ENCODE data around the gene FAH.
A peak's percentile ranks its signal among the peaks of the same experiment; 100 is the strongest.
"Not testable (repeated sequence)": the region's sequence is repeated elsewhere in the genome, so short reads cannot be mapped to it uniquely, and the experiment has no call there.

FAH gene

GRCh38 chr15:80152896-80153876 lies at the start of gene FAH:
TSS of gene FAH (plus strand) at chr15:80152999. CDS start at chr15:80153055, 56 bp downstream.
- peak; percentile 31 for DNase-seq (ENCODE audit: low spot score)

DNA sequence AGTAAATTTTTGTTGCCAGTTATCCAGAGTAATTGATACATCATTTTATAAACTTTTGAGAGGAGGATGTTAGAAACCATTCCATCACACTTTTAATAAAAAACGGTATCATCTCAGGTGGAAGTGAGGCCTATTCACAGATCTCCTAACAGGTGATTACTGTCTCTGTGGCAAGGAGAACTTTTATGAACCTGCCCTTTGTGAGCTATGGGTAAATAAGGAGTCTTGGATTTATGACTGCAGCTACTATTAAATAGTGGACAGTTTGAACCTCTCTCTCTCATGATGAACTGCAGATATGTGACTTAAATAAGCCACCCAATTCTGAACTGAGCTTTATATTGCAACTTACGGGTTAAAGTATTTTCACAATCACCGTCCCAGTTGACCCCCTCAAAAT lies 47.6 kb upstream of the FAH start:
- DNase-seq (ENCODE audit: low spot score): no peak

GRCh38 chr15:80105595-80105994 lies 47.2 kb upstream of the FAH start:
- no peak for DNase-seq (ENCODE audit: low spot score)

- no peak for DNase-seq (ENCODE audit: low spot score)
These were observed 46.7 kb upstream of the FAH start for GRCh38 chr15:80106051-80106450.

DNA sequence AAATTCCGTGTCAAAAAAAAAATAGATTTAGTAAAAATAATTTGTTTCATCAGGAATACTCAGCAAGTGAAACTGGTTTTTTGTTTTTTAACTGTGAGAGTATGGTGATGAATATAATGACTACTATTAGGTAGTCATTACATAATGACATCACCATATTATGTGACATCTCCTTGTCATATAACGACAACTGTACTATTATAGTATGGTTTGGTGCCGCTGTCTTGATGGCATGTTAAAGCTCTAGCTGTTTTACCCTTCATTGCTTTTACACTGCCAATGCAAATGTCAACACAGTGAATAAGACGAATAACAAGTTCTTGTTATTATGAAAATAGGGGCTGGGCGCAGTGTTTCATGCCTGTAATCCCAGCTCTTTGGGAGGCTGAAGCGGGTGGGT lies 45.6 kb upstream of the FAH start:
- DNase-seq (ENCODE audit: low spot score): no peak

GRCh38 chr15:80107774-80108173 lies 45.0 kb upstream of the FAH start:
- no peak for DNase-seq (ENCODE audit: low spot score)

DNA sequence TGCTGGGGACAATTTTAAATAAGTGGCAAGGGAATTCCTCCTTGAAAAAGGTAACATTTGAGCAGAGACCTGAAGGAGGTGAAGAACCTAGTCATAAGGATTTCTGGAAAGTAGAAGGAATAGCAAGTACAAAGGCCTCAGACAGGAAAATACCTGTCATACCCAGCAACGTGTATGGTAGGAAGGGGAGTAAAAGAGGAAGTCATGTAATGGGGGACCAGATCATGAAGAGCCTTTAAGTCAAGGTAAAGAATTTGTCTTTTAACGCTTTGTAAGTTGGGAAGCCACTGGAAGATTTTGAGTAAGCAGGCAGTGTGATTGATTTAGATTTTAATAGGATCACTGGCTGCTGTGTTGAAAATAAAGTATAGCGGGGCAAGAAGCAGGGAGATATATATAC lies 43.4 kb upstream of the FAH start:
- no peak for DNase-seq (ENCODE audit: low spot score)

DNA sequence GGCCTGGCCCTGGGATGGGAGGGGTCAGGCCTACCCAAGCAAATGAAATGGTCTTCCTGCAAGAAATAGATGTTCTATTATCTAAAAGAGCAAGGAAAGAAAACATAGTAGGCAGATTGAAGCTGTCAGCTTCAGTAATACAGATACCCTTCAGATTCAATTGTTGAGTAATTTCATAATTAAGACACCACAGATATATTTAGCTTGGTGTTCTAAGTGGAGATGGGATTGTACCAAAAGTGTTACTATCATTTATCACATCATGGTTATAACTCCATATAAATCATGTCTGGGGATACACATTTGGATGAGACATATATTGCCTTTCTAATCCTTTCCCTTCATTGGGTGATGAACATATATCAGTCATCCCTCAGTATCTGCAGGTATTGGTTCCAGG lies 41.9 kb upstream of the FAH start:
- DNase-seq (ENCODE audit: low spot score): no peak

- DNase-seq (ENCODE audit: low spot score): no peak
These were observed 38.7 kb upstream of the FAH start for GRCh38 chr15:80114114-80114513.

DNA sequence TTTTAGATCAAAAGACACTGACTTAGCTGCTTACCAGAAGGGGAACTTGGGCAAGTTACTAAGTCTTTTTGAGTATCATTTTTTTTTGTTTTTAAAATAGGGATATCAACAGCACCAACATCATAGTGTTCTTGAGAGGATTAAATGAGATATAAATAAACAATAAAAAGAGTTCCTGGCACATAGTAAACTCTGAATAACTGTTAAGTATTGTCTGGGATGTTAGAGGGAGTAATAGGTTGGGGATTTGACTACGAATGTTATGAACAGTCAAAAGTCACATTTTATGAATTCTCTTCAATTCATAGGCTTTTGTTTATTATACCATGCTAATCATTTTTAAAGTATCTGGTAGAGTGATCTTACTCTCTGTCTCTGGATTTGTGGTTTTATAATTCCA lies 37.8 kb upstream of the FAH start:
- no peak for DNase-seq (ENCODE audit: low spot score)

GRCh38 chr15:80118956-80119355 lies 33.8 kb upstream of the FAH start:
- DNase-seq (ENCODE audit: low spot score): no peak

GRCh38 chr15:80120636-80121035 lies 32.2 kb upstream of the FAH start:
- no peak for DNase-seq (ENCODE audit: low spot score)

GRCh38 chr15:80121546-80121945 lies 31.3 kb upstream of the FAH start:
- no peak for DNase-seq (ENCODE audit: low spot score)

- no peak for DNase-seq (ENCODE audit: low spot score)
These were observed 29.8 kb upstream of the FAH start for GRCh38 chr15:80123034-80123433.

- DNase-seq (ENCODE audit: low spot score): not testable (repeated sequence)
These were observed 25.5 kb upstream of the FAH start for GRCh38 chr15:80127253-80127652.

- DNase-seq (ENCODE audit: low spot score): no peak
These were observed 24.9 kb upstream of the FAH start for GRCh38 chr15:80127911-80128310.

GRCh38 chr15:80132382-80132781 lies 20.4 kb upstream of the FAH start:
- DNase-seq (ENCODE audit: low spot score): no peak

- DNase-seq (ENCODE audit: low spot score): no peak
These were observed 15.9 kb upstream of the FAH start for GRCh38 chr15:80136854-80137253.

GRCh38 chr15:80138961-80139360 lies 13.8 kb upstream of the FAH start:
- no peak for DNase-seq (ENCODE audit: low spot score)

DNA sequence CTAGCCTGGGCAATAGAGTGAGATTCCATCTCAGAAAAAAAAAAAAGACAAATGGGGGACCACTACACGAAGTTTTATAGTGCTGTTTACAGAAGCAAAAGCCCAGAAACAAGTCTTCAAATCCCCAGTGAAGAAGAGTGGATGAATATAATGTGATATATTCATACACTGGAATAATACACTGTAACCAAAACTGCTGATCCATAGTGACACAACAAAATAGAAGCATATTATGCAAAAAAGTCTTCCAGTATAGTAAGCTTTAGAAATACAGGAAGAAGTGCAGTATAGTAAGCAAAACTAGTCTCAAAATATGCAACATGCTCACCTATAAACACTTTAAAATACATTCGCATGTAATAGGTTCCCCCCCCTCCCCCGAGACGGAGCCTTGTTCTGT lies 11.9 kb upstream of the FAH start:
- DNase-seq (ENCODE audit: low spot score): no peak

GRCh38 chr15:80141916-80142598 lies 10.7 kb upstream of the FAH start:
- DNase-seq (ENCODE audit: low spot score): no peak

DNA sequence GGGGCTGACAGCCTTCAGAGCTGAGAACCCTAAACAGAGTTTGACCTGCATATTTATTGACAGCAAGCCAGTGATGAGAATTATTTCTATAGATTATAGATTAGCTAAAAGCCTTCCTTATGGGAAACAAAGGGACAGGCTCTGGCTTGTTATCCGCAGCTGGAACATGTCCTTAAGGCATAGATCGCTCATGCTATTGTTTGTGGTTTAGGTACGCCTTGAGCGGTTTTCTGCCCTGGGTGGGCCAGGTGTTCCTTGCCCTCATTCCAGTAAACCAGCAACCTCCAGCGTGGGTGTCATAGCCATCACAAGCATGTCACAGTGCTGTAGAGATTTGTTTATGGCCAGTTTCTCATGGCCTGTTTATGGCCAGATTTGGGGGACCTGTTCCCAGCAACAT lies 10.2 kb upstream of the FAH start:
- DNase-seq (ENCODE audit: low spot score): no peak

- no peak for DNase-seq (ENCODE audit: low spot score)
These were observed 1.7 kb upstream of the FAH start for GRCh38 chr15:80151148-80151547.

Data from CD4-positive, alpha-beta T cell treated with Interleukin-15 for 4 hours (primary cell).